ENCODE measurements around the gene LRRC75A. TPM values are rescaled to one million over a fixed set of nuclear protein-coding genes. Genes with fewer than 3 reads are reported as not detected.

LRRC75A gene
- total and polyA plus RNA-seq, 3 donors from 2014 or later = 39.1 to 47.9 (median 44.5) TPM

- 72 to 81% methylated on average over 11 to 12 of the region's 12 CpGs for WGBS, 2 donors
- no peak for TF ChIP-seq CTCF (IDR thresholded peaks at IDR 0.05)
- TF ChIP-seq POLR2A (IDR thresholded peaks at IDR 0.05) = no peak
- H3K4me3 ChIP-seq = no peak overlapping the region
- H3K27me3 ChIP-seq = no peaks in the 10 kb centered on the region
- intact Hi-C loops (cut with DNase I; ENCODE audit: low total_unique reads) = no loop called here
- H3K36me3 ChIP-seq (ENCODE audit: low read depth, missing control alignments) = no peaks in the 10 kb centered on the region
- DNase-seq = no peak
- H3K4me1 ChIP-seq = peaks cover 2% of the 10 kb centered on the region
- H3K9me3 ChIP-seq = no peaks in the 10 kb centered on the region
- H3K27ac ChIP-seq = no peak overlapping the region
These were observed 4.2 kb upstream of the LRRC75A start for GRCh38 chr17:16495980-16496819.

GRCh38 chr17:16495561-16495960 lies 3.6 kb upstream of the LRRC75A start:
- Histone ChIP-seq H3K4me1 (peaks cover 8% of the 10 kb centered on the region), H3K36me3 (ENCODE audit: low read depth, missing control alignments) (no peaks in the 10 kb centered on the region), H3K4me3 (no peak overlapping the region), H3K27ac (no peak overlapping the region), H3K9me3 (no peaks in the 10 kb centered on the region), H3K27me3 (no peaks in the 10 kb centered on the region)
- intact Hi-C loops (cut with DNase I; ENCODE audit: low total_unique reads) = no loop called here
- DNase-seq = no peak
- 76 to 88% methylated on average over 4 of the region's 4 CpGs for WGBS, 2 donors
- TF ChIP-seq POLR2A (IDR thresholded peaks at IDR 0.05) (no peak), CTCF (IDR thresholded peaks at IDR 0.05) (no peak)

GRCh38 chr17:16494059-16494458 lies 2.1 kb upstream of the LRRC75A start:
- intact Hi-C loops (cut with DNase I; ENCODE audit: low total_unique reads) = no loop called here
- Histone ChIP-seq H3K27ac (no peak overlapping the region), H3K4me3 (no peak overlapping the region), H3K36me3 (ENCODE audit: low read depth, missing control alignments) (no peaks in the 10 kb centered on the region), H3K4me1 (peaks cover 23% of the 10 kb centered on the region), H3K9me3 (no peaks in the 10 kb centered on the region), H3K27me3 (no peaks in the 10 kb centered on the region)
- no peak for TF ChIP-seq POLR2A (IDR thresholded peaks at IDR 0.05)
- TF ChIP-seq CTCF (IDR thresholded peaks at IDR 0.05) = no peak
- 55 to 60% methylated on average over 1 of the region's 1 CpG for WGBS, 2 donors
- DNase-seq = no peak

GRCh38 chr17:16493531-16494046 lies 1.6 kb upstream of the LRRC75A start:
- Histone ChIP-seq H3K9me3 (no peaks in the 10 kb centered on the region), H3K36me3 (ENCODE audit: low read depth, missing control alignments) (no peaks in the 10 kb centered on the region), H3K4me1 (peaks cover 28% of the 10 kb centered on the region), H3K27me3 (no peaks in the 10 kb centered on the region), H3K4me3 (no peak overlapping the region), H3K27ac (no peak overlapping the region)
- intact Hi-C loops (cut with DNase I; ENCODE audit: low total_unique reads) = no loop called here
- TF ChIP-seq POLR2A (IDR thresholded peaks at IDR 0.05) (no peak), CTCF (IDR thresholded peaks at IDR 0.05) (no peak)
- no peak for DNase-seq
- WGBS, 2 donors = 70 to 83% methylated on average over 5 of the region's 5 CpGs
